HG03064 (cell line): Measurements from ENCODE around the gene GOLGA8O.
"Not testable (repeated sequence)": the region's sequence is repeated elsewhere in the genome, so short reads cannot be mapped to it uniquely, and the experiment has no call there.

Experiments used
- ATAC-seq: cut with Tn5 transposase; IDR thresholded peaks from one replicate; pipeline ENCODE4 v1.9.1; 2021; ENCODE audit warnings: low read depth; ENCODE audit not compliant: unreplicated experiment

Gene GOLGA8O

GRCh38 chr15:32455534-32455933 lies at the start of gene GOLGA8O:
Gene GOLGA8O (minus strand): TSS chr15:32455634. CDS start chr15:32455536, 98 bp downstream.
- ATAC-seq: not testable (repeated sequence)

- not testable (repeated sequence) for ATAC-seq
Measured at GRCh38 chr15:32504152-32504811, 48.8 kb upstream of the GOLGA8O start.

- ATAC-seq: not testable (repeated sequence)
Measured at GRCh38 chr15:32502946-32503345, 47.5 kb upstream of the GOLGA8O start.

DNA sequence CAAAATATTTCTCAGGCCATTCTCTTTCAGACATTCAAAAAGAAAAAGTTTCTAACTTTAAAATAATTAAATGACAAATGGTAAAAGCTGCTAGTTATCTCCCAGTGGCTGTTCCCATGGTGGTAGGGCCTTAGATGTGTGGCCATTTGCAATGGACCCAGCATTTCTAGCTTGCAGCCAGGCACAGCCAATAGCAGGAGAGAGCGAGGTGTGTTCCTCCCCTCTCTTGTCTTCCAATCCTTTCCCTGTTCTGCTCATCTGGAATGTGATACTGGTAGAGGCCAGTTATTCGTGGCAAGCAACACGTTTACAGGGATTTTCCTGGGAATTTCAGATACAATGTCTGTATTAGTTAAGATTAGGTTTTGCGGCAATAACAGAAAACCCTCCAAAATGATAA lies 37.3 kb upstream of the GOLGA8O start:
- ATAC-seq: not testable (repeated sequence)

DNA sequence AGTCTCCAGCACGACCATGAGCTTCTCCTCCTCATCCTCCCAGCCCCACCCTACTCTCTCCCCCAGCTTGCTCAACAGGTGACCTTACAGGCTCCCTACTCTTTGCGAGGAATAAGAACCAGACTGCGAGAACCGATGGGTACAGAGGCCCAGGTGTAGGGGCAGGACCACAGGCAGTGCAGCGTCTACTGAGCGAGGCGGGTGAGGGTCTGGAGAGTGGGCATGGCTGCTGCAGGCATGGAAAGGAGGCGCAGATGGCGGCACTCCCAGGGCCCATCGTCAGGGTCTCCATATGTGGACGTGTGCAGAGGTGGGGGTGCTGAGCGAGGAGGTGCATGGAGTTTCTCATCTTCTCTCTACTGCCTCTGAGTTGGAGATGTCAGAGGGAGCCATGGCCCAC lies 31.0 kb upstream of the GOLGA8O start:
- not testable (repeated sequence) for ATAC-seq

DNA sequence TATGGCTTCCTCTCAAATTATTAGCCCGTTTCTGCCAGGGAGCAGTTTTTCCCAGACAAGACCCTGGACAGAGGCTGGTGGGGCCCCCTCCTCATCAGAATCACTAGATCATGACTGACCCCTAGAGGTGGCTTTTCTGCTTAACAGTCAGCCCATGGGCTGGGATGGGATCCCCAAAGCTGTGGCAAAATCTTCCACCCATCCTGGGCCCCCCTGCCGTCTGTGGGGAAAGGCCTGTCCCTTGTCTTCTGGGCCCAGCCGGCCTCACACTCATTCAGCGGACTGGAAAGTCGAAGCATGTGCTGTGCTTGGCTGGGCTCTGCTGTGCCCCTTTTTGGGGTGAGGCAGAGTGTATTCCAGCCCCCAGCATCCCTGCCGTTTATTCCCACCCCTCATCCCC lies 27.9 kb upstream of the GOLGA8O start:
- not testable (repeated sequence) for ATAC-seq

DNA sequence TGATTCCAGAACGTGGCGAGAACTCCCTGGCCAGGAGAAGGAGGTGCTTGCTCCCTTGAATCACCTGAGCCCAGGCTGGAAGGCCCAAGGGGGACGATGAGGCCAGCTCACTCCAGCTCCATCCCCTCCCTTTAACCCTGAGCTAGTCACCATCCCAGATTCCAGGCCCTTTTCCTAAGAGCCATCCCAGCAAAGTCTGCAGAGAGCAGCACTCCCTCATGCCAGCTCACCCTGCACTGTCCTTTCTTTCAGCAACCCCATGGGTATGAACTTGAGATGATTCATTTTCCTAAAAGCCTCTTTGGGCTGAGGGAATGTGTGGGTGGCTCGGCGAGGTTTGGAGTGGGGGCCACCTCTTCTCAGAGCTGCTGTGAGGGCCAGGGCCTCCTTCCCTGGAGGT lies 26.2 kb upstream of the GOLGA8O start:
- ATAC-seq: not testable (repeated sequence)

- not testable (repeated sequence) for ATAC-seq
Measured at GRCh38 chr15:32468076-32468475, 12.6 kb upstream of the GOLGA8O start.

GRCh38 chr15:32440445-32440977 lies 14.9 kb downstream of the GOLGA8O start:
- ATAC-seq: not testable (repeated sequence)

- ATAC-seq: not testable (repeated sequence)
Measured at GRCh38 chr15:32434102-32434963, 21.1 kb downstream of the GOLGA8O start.

GRCh38 chr15:32427635-32428034 lies 27.8 kb downstream of the GOLGA8O start:
- ATAC-seq: not testable (repeated sequence)

- ATAC-seq: not testable (repeated sequence)
Measured at GRCh38 chr15:32426511-32426910, 28.9 kb downstream of the GOLGA8O start.

DNA sequence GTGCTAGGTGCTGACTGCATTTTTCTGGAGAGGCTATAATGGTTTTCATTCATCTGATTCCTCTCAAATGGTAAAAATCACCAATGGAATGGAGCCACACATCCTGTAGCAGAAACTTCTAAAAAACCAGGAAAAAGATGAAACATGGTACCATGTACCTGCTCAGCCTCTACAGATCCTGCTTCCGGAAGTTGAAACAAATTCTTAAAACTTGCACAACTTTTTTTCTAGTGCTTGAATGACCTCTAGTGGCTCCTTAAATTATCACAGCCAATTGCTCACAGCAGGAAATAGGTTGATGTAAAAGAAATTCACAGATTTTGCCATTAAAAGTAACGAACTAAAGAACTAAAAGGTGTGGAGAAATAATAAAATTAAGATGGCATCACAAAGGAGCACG lies 47.5 kb downstream of the GOLGA8O start:
- not testable (repeated sequence) for ATAC-seq

DNA sequence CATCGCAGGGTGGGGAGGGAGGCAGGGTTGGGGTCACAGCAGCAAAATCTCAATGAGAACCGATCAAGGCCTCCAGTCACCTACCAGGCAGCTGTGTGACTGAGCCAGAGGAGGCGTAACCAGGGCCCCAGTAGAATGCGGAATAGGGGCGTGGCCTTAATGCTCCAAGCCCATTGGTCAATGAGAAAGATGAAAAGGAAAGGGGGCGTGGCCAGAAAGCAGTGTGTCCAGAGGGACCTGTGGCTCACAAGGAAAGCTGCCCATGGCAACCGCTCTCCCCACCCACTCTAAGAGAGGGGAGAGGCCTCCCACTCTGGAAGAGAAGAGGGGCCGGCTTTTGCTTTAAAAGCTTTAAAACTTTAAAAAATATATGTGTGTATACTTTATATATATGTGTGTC lies 52.2 kb downstream of the GOLGA8O start, which contains the start of gene GOLGA8K:
GOLGA8K (minus strand) TSS at position 101 of the 400 bp plus-strand sequence; CDS start at position 3, 98 bp downstream.
- not testable (repeated sequence) for ATAC-seq

DNA sequence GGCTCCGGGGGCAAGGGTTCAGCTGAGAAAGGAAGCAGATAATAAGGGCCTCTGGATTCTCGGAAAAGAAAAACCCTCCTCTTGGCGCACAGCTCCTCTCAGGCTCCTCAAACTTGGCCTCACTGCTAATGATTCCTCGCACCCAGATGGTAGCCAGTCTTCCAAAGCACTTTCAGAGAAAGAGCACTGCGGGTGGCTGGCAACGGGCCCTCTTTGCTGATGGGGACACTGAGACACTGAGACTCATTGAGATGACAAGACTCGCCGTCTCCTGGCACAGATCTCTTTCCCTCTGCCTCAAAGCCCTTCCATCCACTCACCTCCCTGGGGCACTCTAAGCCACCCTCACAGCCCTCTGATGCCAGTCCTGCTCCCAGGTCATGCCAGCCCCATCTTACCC lies 58.9 kb downstream of the GOLGA8O start:
- ATAC-seq: not testable (repeated sequence)
